K562 (cell line): ENCODE measurements around the gene KCNG1. TPM values are rescaled to one million over a fixed set of nuclear protein-coding genes. Genes with fewer than 3 reads are reported as not detected.

ENCODE experiments used
- CBX8 ChIP-seq: fragments of 200-600 bp; sonication (generic); IDR thresholded peaks from 2 replicates; pipeline ENCODE4 v1.6.1; 2012; ENCODE audit warnings: borderline replicate concordance, mixed run types, low read depth, mild to moderate bottlenecking, moderate library complexity, mixed read lengths, low read length, control low read depth, inconsistent platforms; ENCODE audit not compliant: poor library complexity, severe bottlenecking; ENCODE audit errors: extremely low read depth
- NR3C1 ChIP-seq: sonication (generic); formaldehyde crosslinking; IDR thresholded peaks from 2 replicates; pipeline ENCODE4 v1.8.1; 2022; ENCODE audit warnings: missing genetic modification reagents
- ZNF699 ChIP-seq: fragments of 250-450 bp; sonication (Bioruptor Pico); IDR thresholded peaks from 2 replicates; pipeline ENCODE4 v1.8.0; 2021; ENCODE audit warnings: mild to moderate bottlenecking, moderate library complexity; ENCODE audit not compliant: insufficient replicate concordance
- polyA plus RNA-seq, 8 experiments: library from polyadenylated mRNA; depleted of rRNA in 4 of 8; stranded (reverse) in 5 of 8; unstranded in 3 of 8; fragments of >200 nt; fragmentation: Nextera tagmentation in 2 of 8; fragmentation: Illumina TruSeq in 1 of 8; extraction: Ambion mirVana in 2 of 8; extraction: Trizol in 1 of 8; gene quantifications; 2 replicates each; pipeline versions ENCODE4 v1.2.1 to v1.2.3, GENCODE V29; 2011 to 2014; ENCODE audit warnings: inconsistent platforms in 1 of 8, missing spikeins in 1 of 8
- total RNA-seq, 7 experiments: library from RNA; depleted of rRNA in 6 of 7; stranded (reverse); fragments of >200 nt in 6 of 7; fragmentation: Illumina TruSeq in 2 of 7; extraction: Trizol in 2 of 7; gene quantifications; 2 replicates each; pipeline versions ENCODE4 v1.2.1 to v1.2.3, GENCODE V29; 2011 to 2021; ENCODE audit warnings: low replicate concordance in 1 of 7
- TF ChIP-seq, protein P1 (sequence below): fragments of 450-650 bp; formaldehyde crosslinking; IDR thresholded peaks from 2 replicates; pipeline ENCODE4 v1.4.0; 2020; ENCODE audit warnings: mild to moderate bottlenecking, moderate library complexity
- TF ChIP-seq, protein P2 (sequence below), 3 experiments: fragments of 200-800 bp in 1 of 3; sonication (Bioruptor generic) in 1 of 3; sonication (generic) in 1 of 3; formaldehyde crosslinking in 1 of 3; IDR thresholded peaks; 2 replicates each; pipeline versions ENCODE4 v1.6.1 to v1.8.0; 2016 to 2022; ENCODE audit warnings: mild to moderate bottlenecking in 2 of 3, missing compliant biosample characterization in 2 of 3, missing genetic modification characterization in 2 of 3, missing genetic modification reagents in 1 of 3
- TF ChIP-seq, protein P3 (sequence below): fragments of 200-800 bp; sonication (Bioruptor generic); IDR thresholded peaks from 2 replicates; pipeline ENCODE4 v1.6.1; 2016; ENCODE audit warnings: missing genetic modification characterization, missing compliant biosample characterization
- TF ChIP-seq, protein P4 (sequence below): sonication (generic); formaldehyde crosslinking; IDR thresholded peaks from 2 replicates; pipeline ENCODE4 v1.8.1; 2023; ENCODE audit warnings: mild to moderate bottlenecking, missing genetic modification reagents

KCNG1 gene
- total and polyA plus RNA-seq, 9 of the 15 experiments (the other 6 are each of a cell fraction or from before 2014, with no cell fraction given), result 0.06 to 1.5 (median 0.22) TPM; not detected in 2

DNA sequence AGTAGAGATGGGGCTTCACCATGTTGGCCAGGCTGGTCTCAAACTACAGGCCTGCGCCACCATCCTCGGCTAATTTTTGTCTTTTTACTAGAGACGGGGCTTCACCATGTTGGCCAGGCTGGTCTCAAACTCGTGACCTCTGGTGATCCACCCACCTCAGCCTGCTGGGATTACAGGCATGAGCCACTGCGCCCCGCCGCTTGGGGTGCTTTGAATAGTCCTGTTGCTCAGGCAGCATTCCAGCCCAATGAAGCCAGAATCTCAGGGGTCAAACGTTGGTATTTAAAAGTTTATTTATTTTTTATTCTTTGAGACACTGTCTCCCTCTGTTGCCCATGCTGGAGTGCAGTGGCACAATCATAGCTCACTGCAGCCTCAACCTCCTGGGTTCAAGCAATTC, 53.0 kb downstream of the KCNG1 start (continued):
- TF ChIP-seq, protein P1, sequence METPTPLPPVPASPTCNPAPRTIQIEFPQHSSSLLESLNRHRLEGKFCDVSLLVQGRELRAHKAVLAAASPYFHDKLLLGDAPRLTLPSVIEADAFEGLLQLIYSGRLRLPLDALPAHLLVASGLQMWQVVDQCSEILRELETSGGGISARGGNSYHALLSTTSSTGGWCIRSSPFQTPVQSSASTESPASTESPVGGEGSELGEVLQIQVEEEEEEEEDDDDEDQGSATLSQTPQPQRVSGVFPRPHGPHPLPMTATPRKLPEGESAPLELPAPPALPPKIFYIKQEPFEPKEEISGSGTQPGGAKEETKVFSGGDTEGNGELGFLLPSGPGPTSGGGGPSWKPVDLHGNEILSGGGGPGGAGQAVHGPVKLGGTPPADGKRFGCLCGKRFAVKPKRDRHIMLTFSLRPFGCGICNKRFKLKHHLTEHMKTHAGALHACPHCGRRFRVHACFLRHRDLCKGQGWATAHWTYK (CRISPR knock-in tag), result no peak
- TF ChIP-seq, protein P2, sequence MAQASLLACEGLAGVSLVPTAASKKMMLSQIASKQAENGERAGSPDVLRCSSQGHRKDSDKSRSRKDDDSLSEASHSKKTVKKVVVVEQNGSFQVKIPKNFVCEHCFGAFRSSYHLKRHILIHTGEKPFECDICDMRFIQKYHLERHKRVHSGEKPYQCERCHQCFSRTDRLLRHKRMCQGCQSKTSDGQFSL (CRISPR knock-in tag; IDR thresholded peaks at IDR 0.05), result no peak
- TF ChIP-seq, protein P2 (tag; IDR thresholded peaks at IDR 0.05), result no peak
- TF ChIP-seq CBX8, result no peak
- TF ChIP-seq, protein P3, sequence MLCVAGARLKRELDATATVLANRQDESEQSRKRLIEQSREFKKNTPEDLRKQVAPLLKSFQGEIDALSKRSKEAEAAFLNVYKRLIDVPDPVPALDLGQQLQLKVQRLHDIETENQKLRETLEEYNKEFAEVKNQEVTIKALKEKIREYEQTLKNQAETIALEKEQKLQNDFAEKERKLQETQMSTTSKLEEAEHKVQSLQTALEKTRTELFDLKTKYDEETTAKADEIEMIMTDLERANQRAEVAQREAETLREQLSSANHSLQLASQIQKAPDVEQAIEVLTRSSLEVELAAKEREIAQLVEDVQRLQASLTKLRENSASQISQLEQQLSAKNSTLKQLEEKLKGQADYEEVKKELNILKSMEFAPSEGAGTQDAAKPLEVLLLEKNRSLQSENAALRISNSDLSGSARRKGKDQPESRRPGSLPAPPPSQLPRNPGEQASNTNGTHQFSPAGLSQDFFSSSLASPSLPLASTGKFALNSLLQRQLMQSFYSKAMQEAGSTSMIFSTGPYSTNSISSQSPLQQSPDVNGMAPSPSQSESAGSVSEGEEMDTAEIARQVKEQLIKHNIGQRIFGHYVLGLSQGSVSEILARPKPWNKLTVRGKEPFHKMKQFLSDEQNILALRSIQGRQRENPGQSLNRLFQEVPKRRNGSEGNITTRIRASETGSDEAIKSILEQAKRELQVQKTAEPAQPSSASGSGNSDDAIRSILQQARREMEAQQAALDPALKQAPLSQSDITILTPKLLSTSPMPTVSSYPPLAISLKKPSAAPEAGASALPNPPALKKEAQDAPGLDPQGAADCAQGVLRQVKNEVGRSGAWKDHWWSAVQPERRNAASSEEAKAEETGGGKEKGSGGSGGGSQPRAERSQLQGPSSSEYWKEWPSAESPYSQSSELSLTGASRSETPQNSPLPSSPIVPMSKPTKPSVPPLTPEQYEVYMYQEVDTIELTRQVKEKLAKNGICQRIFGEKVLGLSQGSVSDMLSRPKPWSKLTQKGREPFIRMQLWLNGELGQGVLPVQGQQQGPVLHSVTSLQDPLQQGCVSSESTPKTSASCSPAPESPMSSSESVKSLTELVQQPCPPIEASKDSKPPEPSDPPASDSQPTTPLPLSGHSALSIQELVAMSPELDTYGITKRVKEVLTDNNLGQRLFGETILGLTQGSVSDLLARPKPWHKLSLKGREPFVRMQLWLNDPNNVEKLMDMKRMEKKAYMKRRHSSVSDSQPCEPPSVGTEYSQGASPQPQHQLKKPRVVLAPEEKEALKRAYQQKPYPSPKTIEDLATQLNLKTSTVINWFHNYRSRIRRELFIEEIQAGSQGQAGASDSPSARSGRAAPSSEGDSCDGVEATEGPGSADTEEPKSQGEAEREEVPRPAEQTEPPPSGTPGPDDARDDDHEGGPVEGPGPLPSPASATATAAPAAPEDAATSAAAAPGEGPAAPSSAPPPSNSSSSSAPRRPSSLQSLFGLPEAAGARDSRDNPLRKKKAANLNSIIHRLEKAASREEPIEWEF (CRISPR knock-in tag), result no peak
- TF ChIP-seq ZNF699 (CRISPR knock-in tag), result no peak
- TF ChIP-seq, protein P4, sequence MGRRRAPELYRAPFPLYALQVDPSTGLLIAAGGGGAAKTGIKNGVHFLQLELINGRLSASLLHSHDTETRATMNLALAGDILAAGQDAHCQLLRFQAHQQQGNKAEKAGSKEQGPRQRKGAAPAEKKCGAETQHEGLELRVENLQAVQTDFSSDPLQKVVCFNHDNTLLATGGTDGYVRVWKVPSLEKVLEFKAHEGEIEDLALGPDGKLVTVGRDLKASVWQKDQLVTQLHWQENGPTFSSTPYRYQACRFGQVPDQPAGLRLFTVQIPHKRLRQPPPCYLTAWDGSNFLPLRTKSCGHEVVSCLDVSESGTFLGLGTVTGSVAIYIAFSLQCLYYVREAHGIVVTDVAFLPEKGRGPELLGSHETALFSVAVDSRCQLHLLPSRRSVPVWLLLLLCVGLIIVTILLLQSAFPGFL, result no peak
- no peak for TF ChIP-seq NR3C1 (CRISPR knock-in tag)
